SU-DHL-6 (cell line): Measurements from ENCODE around the gene PUSL1.

ENCODE experiments used
- EZH2phosphoT487 ChIP-seq: fragments of 200-600 bp; sonication (generic), shearing (Covaris generic); conservative IDR thresholded peaks from 2 replicates; pipeline ENCODE4 v1.6.1; 2018; ENCODE audit warnings: mild to moderate bottlenecking, antibody characterized with exemption, low read length, moderate library complexity, mixed read lengths
- TF ChIP-seq, protein P1 (sequence below): fragments of 200-600 bp; sonication (generic); IDR thresholded peaks from one replicate; pipeline ENCODE4 v1.5.1; 2017; ENCODE audit warnings: antibody characterized with exemption, mild to moderate bottlenecking, low read length, moderate library complexity; ENCODE audit not compliant: insufficient read depth, poor library complexity, severe bottlenecking

DNA sequence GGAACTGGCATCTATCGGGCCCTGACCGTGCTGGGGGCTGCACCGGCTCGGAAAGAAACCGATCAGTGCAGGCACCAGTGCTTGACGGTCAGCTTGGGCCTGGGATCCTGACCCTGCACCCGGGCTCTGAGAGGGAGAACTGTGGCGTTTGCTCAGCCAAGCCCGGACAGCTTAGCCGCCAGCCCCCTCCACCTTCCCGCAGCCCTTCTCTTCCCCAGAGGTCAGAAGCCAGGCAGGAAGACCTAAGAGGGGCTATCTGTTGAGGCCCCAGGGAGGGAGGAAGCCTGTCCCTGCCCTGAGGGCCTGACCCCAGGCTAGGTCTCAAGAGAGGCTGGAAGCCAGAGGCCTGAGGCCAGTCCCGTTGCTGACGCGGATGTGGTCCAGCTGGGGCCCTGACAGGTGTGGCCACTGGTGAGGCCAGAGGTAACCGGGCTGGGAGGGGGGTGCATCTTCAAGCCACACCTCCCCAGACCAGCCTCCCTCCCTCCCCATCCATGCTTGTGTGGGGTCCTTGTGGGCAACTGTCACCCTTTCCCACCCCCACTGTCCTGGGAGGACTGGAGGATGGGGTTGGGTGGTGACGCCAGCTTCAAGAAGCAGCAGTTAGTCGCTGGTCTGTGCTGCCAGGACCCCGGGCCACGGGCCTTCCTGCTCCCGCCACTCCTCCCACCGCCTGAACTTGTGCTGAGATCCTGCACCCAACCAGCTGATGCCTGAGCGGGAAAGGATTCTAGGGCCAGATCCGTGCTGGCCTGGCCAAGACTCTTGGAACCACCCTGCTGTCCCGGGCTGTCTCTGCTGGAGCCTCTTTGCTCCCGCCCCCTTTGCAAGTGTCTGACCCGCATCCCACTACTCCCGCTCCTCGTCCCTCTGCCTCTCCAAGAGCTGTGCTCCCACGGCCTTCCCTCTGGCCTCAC is 43.4 kb downstream of the PUSL1 start:
- TF ChIP-seq, protein P1, sequence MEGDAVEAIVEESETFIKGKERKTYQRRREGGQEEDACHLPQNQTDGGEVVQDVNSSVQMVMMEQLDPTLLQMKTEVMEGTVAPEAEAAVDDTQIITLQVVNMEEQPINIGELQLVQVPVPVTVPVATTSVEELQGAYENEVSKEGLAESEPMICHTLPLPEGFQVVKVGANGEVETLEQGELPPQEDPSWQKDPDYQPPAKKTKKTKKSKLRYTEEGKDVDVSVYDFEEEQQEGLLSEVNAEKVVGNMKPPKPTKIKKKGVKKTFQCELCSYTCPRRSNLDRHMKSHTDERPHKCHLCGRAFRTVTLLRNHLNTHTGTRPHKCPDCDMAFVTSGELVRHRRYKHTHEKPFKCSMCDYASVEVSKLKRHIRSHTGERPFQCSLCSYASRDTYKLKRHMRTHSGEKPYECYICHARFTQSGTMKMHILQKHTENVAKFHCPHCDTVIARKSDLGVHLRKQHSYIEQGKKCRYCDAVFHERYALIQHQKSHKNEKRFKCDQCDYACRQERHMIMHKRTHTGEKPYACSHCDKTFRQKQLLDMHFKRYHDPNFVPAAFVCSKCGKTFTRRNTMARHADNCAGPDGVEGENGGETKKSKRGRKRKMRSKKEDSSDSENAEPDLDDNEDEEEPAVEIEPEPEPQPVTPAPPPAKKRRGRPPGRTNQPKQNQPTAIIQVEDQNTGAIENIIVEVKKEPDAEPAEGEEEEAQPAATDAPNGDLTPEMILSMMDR: no peak
- TF ChIP-seq EZH2phosphoT487: no peak
